NCI-H446 treated with DMSO at 0.1 percent for 48 hours (cell line): ENCODE measurements around the gene CA12.

Experiments used
- DNase-seq: peaks from one replicate; lab custom pipeline; 2025; lab: John Stamatoyannopoulos, UW

Gene CA12

GRCh38 chr15:63374686-63375520 is 6.7 kb downstream of the CA12 start:
- peak; percentile 62 for DNase-seq

GRCh38 chr15:63373866-63374548 is 7.6 kb downstream of the CA12 start:
- DNase-seq = no peak

GRCh38 chr15:63373330-63373729 is 8.3 kb downstream of the CA12 start:
- no peak for DNase-seq

- no peak for DNase-seq
These were observed 8.9 kb downstream of the CA12 start for GRCh38 chr15:63372753-63373152.

DNA sequence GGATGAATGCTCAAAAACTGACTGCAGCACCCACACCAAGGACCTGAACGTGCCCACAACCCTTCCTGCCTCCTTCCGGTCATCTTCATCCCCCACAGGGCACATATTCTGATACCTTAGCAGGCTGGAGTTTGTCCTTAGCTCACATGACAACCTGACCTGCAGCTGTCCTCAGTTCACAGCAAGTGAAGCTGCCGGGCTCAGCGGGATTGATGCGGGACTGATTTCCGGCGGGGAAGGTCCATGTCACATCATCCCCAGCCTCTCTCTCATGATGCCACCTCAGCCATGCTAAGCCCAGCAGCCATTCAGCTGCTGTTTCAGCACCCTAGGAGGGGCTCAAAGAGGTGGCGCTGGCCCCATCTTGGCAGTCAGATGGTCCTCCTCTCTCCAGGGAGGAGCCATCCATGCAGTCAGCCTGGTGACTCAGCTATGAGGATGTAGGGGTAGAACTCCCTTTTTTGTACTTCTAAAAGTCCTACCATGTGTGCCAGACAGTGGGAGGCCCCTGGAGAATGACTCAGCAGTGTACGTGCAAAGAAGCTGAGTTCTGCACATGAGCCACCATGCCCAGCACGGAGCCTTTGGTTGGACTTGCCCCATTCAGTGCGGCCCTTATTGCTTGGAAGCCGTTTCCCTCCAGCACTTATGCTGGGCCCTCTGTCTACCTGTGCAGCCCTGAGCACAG is 9.5 kb downstream of the CA12 start:
- DNase-seq = peak; percentile 46

DNA sequence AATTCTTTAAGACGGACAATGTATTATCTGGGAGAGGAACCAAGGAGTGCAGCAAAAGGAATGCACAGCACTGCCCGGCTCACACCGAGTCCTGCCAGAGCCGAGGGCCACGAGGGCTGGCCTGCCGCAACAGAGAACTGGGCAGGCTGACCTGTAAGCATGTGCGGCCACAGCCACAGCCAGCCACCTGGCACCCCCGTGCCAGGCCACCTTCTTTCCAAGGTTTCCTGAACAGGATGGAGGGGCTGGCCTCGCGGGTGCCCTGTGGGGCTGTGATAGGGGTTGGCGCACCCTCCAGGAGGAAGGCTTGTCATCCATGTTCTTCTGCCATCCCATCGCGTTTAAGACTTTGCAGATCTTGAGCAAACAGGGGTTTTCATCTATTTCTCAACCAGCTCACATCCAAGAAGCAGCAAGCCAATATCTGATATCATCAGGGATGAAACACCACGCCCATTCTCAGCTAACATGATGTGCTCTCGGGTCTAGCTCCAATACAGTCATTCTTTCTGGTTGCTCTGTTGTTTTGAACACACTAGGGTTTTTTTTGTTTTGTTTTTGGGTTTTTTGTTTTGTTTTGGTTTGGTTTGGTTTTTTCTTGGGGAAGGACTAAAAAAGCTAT is 10.2 kb downstream of the CA12 start:
- no peak for DNase-seq

- DNase-seq = no peak
These were observed 10.9 kb downstream of the CA12 start for GRCh38 chr15:63370764-63371163.

DNA sequence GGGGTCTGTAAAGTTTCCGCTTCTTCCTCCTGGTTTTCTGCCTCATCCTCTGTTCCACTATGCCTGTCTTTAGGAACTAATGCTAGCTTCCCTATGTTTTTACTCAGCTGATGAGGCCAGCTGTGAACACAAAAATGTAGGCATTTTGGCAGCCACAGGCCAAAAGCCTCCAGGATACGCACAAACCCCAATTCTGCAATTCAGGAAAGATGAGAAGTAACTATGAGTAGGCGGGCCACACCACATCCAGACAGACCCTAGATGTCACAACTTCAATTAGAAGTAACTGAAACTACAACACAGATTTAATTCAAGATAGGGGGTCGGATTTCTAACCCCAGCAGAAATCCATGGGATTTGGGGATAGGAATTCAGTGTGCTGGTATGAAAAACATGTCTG is 11.9 kb downstream of the CA12 start:
- no peak for DNase-seq

DNA sequence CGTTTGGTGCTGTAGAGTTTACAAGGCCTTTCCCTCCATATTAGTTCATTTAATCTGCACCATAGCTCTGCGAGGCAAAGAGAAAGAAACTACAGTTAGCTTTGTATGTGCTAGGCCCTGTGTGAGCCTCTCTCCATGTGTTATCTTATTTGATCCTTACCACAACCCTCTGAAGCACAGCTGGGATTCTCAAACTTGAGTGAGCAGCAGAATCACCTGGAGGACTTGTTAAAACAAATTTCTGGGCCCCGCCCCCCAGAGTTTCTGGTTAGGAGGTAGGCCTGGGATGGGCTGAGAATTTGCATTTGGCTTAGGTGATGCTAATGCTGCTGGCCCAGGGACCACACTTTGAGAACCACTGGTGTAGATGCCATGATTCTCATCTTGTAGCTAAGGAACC is 12.3 kb downstream of the CA12 start:
- no peak for DNase-seq

DNA sequence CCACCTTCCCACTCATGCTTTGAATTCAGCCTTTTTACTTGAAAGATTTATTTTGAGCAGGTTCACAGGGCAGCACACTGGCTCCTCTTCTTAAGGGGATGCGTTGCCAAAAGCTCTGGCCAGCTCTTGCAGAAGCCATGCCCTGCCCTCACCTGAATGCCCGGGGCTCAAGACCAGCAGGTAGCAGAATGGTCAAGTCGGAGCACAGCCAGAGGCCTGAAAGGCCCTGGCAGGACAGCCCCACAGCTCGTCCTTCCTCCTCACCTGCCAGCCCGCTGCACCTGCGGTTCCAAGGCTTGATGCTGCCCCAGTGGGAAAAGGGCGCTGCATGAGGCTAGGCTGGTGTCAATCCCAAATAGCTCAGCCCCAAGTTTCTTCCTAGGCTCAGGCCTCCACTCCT is 13.1 kb downstream of the CA12 start:
- no peak for DNase-seq

- DNase-seq = no peak
These were observed 13.7 kb downstream of the CA12 start for GRCh38 chr15:63367900-63368299.

DNA sequence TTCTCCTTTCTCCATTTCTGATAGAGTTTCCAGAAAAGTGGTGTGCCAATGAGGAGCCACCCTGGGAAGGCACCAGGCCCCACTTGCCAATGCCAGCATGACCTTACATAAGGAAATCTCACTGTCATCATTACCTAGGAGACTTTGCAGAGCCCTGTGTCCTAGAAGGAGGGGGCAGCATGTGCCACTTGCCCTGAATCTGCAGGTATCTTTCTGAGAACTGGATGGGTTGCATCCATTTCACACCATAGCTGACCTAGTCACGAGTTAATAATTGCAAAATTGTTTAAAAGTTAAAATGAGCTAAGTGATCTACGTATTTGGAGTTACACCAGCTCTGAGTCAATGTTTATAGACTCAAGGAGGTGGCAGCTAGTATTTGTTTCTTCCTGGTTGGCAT is 14.3 kb downstream of the CA12 start:
- DNase-seq = no peak

GRCh38 chr15:63366451-63366850 is 15.2 kb downstream of the CA12 start:
- DNase-seq = no peak

- DNase-seq = no peak
These were observed 16.4 kb downstream of the CA12 start for GRCh38 chr15:63365273-63365680.

DNA sequence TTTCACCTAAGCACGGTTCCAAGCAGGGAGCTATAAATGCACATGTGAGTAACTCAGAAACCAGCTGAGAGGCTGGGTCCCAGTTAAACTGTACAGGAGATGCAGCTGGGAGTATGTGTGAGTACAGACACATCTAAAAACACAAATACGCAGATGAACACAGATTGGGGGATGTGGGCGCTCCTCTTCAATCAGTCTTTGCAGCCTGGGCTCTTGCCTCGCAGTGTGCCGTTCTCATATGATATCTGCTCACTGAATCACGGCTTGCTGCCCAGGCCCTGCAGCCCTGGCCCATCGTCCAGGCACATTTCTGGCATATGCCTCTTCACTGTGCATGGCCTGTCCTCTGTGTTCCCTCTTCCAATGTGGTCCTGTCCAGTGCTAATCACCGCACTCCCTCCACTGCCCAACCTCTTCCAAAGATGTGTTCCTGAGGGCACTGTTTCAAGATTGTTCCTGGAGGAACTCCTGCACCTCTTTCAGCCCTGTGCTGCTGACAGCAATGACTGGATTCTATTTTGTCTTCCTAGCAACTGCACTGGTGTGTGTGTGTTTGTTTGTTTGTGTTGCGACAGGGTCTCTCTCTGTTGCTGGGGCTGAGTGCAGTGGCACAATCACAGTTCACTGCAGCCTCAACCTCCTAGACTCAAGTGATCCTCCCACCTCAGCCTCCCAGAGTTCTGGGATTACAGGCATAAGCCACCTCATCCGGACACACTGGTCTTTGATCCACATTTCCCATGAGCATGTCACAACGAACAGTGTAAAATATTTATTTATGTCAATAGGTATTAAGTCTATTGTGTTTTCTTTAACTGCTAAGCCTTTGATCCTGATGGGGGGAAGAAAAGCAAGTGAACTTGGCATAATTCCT is 17.0 kb downstream of the CA12 start:
- no peak for DNase-seq

- no peak for DNase-seq
These were observed 18.4 kb downstream of the CA12 start for GRCh38 chr15:63363292-63363691.

DNA sequence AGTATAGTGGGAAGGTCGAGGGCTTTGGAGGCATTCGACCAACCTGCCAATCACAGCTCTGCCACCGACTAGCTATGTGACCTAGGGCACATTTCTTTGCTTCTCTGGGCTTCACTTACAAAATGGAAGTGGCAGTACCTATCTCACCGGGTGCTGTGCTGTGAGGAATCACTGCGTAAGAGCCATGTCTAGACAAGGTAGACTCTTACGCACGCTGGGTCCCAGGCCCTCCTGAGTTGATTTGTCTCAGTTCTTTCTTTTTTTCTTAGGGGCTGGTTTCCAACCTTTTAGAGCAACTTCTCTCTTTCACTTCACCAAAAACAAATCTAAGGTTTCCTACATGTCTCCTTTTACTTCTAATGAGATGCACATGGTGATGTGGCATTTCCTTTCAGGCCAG is 18.8 kb downstream of the CA12 start:
- DNase-seq = no peak

DNA sequence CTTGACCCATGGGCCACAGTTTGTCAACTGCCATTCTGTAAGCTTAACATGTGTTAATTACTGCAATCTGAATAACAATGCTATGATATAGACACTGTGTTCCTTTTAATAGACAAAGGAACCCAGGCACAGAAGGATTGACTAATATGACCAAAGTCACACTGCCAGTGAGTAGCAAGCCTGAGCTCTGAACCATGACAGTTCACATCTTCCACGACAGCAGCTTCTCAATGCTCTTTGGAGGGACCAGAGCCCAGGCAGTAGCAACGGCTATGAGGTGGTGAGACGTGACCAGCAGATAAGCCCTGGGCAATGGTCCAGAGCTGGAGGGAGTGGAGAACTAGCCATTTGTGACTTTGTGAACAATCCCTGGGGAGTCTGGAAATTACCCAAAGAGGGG is 19.4 kb downstream of the CA12 start:
- no peak for DNase-seq

- DNase-seq = no peak
These were observed 21.5 kb downstream of the CA12 start for GRCh38 chr15:63360170-63360569.

- DNase-seq = no peak
These were observed 23.2 kb downstream of the CA12 start for GRCh38 chr15:63358241-63359029.

GRCh38 chr15:63357731-63358130 is 23.9 kb downstream of the CA12 start:
- no peak for DNase-seq
